Mesenchymal stem cell (in vitro differentiated cells and primary cell): ENCODE measurements around the gene DOCK6.

ENCODE experiments used
- DNase-seq: peaks from one replicate; pipeline ENCODE4 v3.0.0-alpha.2; 2013
- H2AFZ ChIP-seq: one replicate; pipeline ENCODE4 v1.6.1; 2013; ENCODE audit warnings: low read depth, mild to moderate bottlenecking, control low read depth, inconsistent platforms, low read length, moderate library complexity
- H2AK5ac ChIP-seq: 2 replicates; pipeline ENCODE4 v1.6.1; 2013; ENCODE audit warnings: low read length, moderate library complexity, mild to moderate bottlenecking, inconsistent platforms; ENCODE audit not compliant: severe bottlenecking
- H2BK120ac ChIP-seq: one replicate; pipeline ENCODE4 v1.6.1; 2013; ENCODE audit warnings: low read depth, mild to moderate bottlenecking, inconsistent platforms, low read length, moderate library complexity
- H2BK12ac ChIP-seq, 2 experiments: one replicate each; pipeline ENCODE4 v1.6.1; 2013; ENCODE audit warnings: inconsistent platforms in 2 of 2, low read length in 2 of 2, mild to moderate bottlenecking in 2 of 2, moderate library complexity in 2 of 2, control low read depth in 1 of 2
- H2BK15ac ChIP-seq: one replicate; pipeline ENCODE4 v1.6.1; 2013; ENCODE audit warnings: mild to moderate bottlenecking, low read depth, inconsistent platforms; ENCODE audit not compliant: poor library complexity, severe bottlenecking
- H2BK5ac ChIP-seq: 2 replicates; pipeline ENCODE4 v1.6.1; 2013; ENCODE audit warnings: low read depth, mild to moderate bottlenecking, low read length, control low read depth, inconsistent platforms; ENCODE audit not compliant: poor library complexity, severe bottlenecking
- H3K14ac ChIP-seq, 2 experiments: one replicate each; pipeline ENCODE4 v1.6.1; 2013; ENCODE audit warnings: inconsistent platforms in 2 of 2, low read length in 2 of 2, control low read depth in 1 of 2, mild to moderate bottlenecking in 1 of 2, moderate library complexity in 1 of 2
- H3K18ac ChIP-seq, 2 experiments: one replicate each; pipeline ENCODE4 v1.6.1; 2013; ENCODE audit warnings: inconsistent platforms in 2 of 2, low read length in 2 of 2, control low read depth in 1 of 2, low read depth in 1 of 2, mild to moderate bottlenecking in 1 of 2
- H3K23ac ChIP-seq, 2 experiments: one replicate each; pipeline ENCODE4 v1.6.1; 2013; ENCODE audit warnings: inconsistent platforms in 2 of 2, low read length in 2 of 2, mild to moderate bottlenecking in 2 of 2, moderate library complexity in 2 of 2, control low read depth in 1 of 2
- H3K27ac ChIP-seq: 2 replicates; pipeline ENCODE4 v1.5.1; 2013; ENCODE audit warnings: mild to moderate bottlenecking, moderate library complexity, low read length, control low read depth, inconsistent platforms; ENCODE audit not compliant: poor library complexity, severe bottlenecking
- H3K27me3 ChIP-seq, 2 experiments: 2 replicates each; pipeline versions ENCODE4 v1.6.1 to v1.7.0; 2013; ENCODE audit warnings: low read length in 2 of 2, mild to moderate bottlenecking in 2 of 2, moderate library complexity in 2 of 2, control low read depth in 1 of 2, inconsistent platforms in 1 of 2; ENCODE audit not compliant: control insufficient read depth in 1 of 2, insufficient read depth in 1 of 2
- H3K36me3 ChIP-seq, 2 experiments: 2 replicates each; pipeline versions ENCODE4 v1.6.1 to v1.7.0; 2013; ENCODE audit warnings: low read length in 2 of 2, control low read depth in 1 of 2, inconsistent platforms in 1 of 2, low read depth in 1 of 2, mild to moderate bottlenecking in 1 of 2; ENCODE audit not compliant: insufficient read depth in 2 of 2, control insufficient read depth in 1 of 2
- H3K4ac ChIP-seq, 2 experiments: one replicate each; pipeline ENCODE4 v1.6.1; 2013; ENCODE audit warnings: inconsistent platforms in 2 of 2, low read length in 2 of 2, mild to moderate bottlenecking in 2 of 2, moderate library complexity in 2 of 2, control low read depth in 1 of 2, low read depth in 1 of 2
- H3K4me1 ChIP-seq: 2 replicates; pipeline ENCODE4 v1.6.1; 2013; ENCODE audit warnings: low read depth, low read length, control low read depth; ENCODE audit not compliant: control insufficient read depth, insufficient read depth
- H3K4me2 ChIP-seq: 2 replicates; pipeline ENCODE4 v1.6.1; 2013; ENCODE audit warnings: low read length, mild to moderate bottlenecking, inconsistent platforms; ENCODE audit not compliant: poor library complexity, severe bottlenecking
- H3K4me3 ChIP-seq, 2 experiments: 2 replicates each; pipeline versions ENCODE4 v1.5.1 to v1.7.0; 2013; ENCODE audit warnings: low read length in 2 of 2, mild to moderate bottlenecking in 2 of 2, control low read depth in 1 of 2, low read depth in 1 of 2; ENCODE audit not compliant: insufficient read depth in 1 of 2
- H3K79me1 ChIP-seq: replicated peaks from 2 replicates; pipeline ENCODE4 v1.6.1; 2013; ENCODE audit warnings: mild to moderate bottlenecking, control low read depth, low read length, inconsistent platforms; ENCODE audit not compliant: poor library complexity, severe bottlenecking
- H3K9ac ChIP-seq: 2 replicates; pipeline ENCODE4 v1.7.0; 2013; ENCODE audit warnings: mild to moderate bottlenecking, low read length, moderate library complexity
- H3K9me3 ChIP-seq: 2 replicates; pipeline ENCODE4 v1.7.0; 2013; ENCODE audit warnings: mild to moderate bottlenecking, low read length; ENCODE audit not compliant: control insufficient read depth
- H4K8ac ChIP-seq: one replicate; pipeline ENCODE4 v1.6.1; 2013; ENCODE audit warnings: inconsistent platforms, mild to moderate bottlenecking, low read length, moderate library complexity
- H4K91ac ChIP-seq: one replicate; pipeline ENCODE4 v1.6.1; 2013; ENCODE audit warnings: mild to moderate bottlenecking, low read length, inconsistent platforms
- WGBS: methylation state at CpG from one replicate; pipeline ENCODE4 v1.1.7; 2013; ENCODE audit warnings: mixed read lengths; 5-methylcytosine and 5-hydroxymethylcytosine counted together

The DOCK6 gene

GRCh38 chr19:11279505-11280236 is 17.3 kb upstream of the DOCK6 start:
- Histone ChIP-seq H2AK5ac (no peak overlapping the region), H2BK12ac (no peak overlapping the region), H3K18ac (no peak overlapping the region), H3K9ac (no peak overlapping the region), H4K8ac (no peak overlapping the region), H2BK5ac (no peak overlapping the region), H3K27ac (no peak overlapping the region), H3K9me3 (no peaks in the 10 kb centered on the region), H3K4me3 (no peak overlapping the region), H3K14ac (no peak overlapping the region), H3K4me1 (no peaks in the 10 kb centered on the region), H3K4ac (peak overlapping the region in 1 of 2 experiments; percentile 93), H2AFZ (no peak overlapping the region), H3K36me3 (no peaks in the 10 kb centered on the region), H3K79me1 (no peaks in the 10 kb centered on the region), H2BK120ac (no peak overlapping the region), H3K4me2 (no peak overlapping the region), H3K23ac (no peak overlapping the region), H3K27me3 (peaks cover 4 to 19% of the 10 kb centered on the region in 2 experiments), H2BK15ac (no peak overlapping the region), H4K91ac (no peak overlapping the region)
- DNase-seq: no peak
- WGBS: 94% methylated on average over 5 of the region's 5 CpGs

- no peak overlapping the region for H2BK5ac ChIP-seq
- H2AFZ ChIP-seq: no peak overlapping the region
- 68% methylated on average over 4 of the region's 6 CpGs for WGBS
- no peak overlapping the region for H3K14ac ChIP-seq
- H3K27ac ChIP-seq: no peak overlapping the region
- H3K36me3 ChIP-seq: no peaks in the 10 kb centered on the region
- no peaks in the 10 kb centered on the region for H3K79me1 ChIP-seq
- H3K4me2 ChIP-seq: no peak overlapping the region
- no peak overlapping the region for H2BK12ac ChIP-seq
- no peak overlapping the region for H2BK120ac ChIP-seq
- no peak overlapping the region for H3K9ac ChIP-seq
- H3K9me3 ChIP-seq: no peaks in the 10 kb centered on the region
- no peak overlapping the region for H4K8ac ChIP-seq
- H3K4me3 ChIP-seq: no peak overlapping the region
- H3K23ac ChIP-seq: no peak overlapping the region
- peak; percentile 18 for DNase-seq
- H2AK5ac ChIP-seq: no peak overlapping the region
- no peak overlapping the region for H2BK15ac ChIP-seq
- H4K91ac ChIP-seq: no peak overlapping the region
- H3K4ac ChIP-seq: no peak overlapping the region
- peaks cover 4 to 23% of the 10 kb centered on the region in 2 experiments for H3K27me3 ChIP-seq
- H3K4me1 ChIP-seq: no peaks in the 10 kb centered on the region
- no peak overlapping the region for H3K18ac ChIP-seq
These were observed 16.3 kb upstream of the DOCK6 start for GRCh38 chr19:11278670-11279069.

DNA sequence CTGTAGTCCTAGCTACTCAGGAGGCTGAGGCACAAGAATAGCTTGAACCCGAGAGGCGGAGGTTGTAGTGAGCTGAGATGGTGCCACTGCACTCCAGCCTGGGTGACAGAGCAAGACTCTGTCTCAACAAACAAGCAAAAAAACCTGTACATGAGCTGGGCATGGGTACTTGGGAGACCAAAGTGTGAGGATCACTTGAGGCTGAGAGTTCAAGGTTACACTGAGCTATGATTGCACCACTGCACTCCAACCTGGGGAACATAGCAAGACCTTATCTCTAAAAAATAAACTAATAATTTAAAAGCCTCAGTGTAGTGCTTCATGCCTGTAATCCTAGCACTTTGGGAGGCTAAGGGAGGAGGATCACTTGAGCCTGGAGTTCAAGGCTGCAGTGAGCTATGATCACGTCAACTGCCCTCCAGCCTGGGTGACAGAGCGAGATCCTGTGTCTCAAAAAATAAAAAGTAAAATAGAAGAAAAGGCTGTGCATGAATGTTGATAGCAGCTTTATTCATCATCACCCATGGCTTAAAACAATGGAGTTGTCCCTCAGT is 12.3 kb upstream of the DOCK6 start:
- no peak overlapping the region for H2BK12ac ChIP-seq
- no peaks in the 10 kb centered on the region for H3K36me3 ChIP-seq
- no peak overlapping the region for H3K9ac ChIP-seq
- no peak overlapping the region for H3K23ac ChIP-seq
- H2BK5ac ChIP-seq: no peak overlapping the region
- DNase-seq: no peak
- no peak overlapping the region for H2AFZ ChIP-seq
- peaks cover under 1 to 16% of the 10 kb centered on the region in 2 experiments for H3K27me3 ChIP-seq
- H4K91ac ChIP-seq: no peak overlapping the region
- H3K18ac ChIP-seq: no peak overlapping the region
- no peak overlapping the region for H3K4me2 ChIP-seq
- no peaks in the 10 kb centered on the region for H3K4me1 ChIP-seq
- H3K79me1 ChIP-seq: no peaks in the 10 kb centered on the region
- H2BK15ac ChIP-seq: no peak overlapping the region
- no peak overlapping the region for H3K27ac ChIP-seq
- H3K4me3 ChIP-seq: no peak overlapping the region
- no peaks in the 10 kb centered on the region for H3K9me3 ChIP-seq
- 70% methylated on average over 4 of the region's 4 CpGs for WGBS
- no peak overlapping the region for H3K4ac ChIP-seq
- no peak overlapping the region for H4K8ac ChIP-seq
- H2BK120ac ChIP-seq: no peak overlapping the region
- no peak overlapping the region for H2AK5ac ChIP-seq
- no peak overlapping the region for H3K14ac ChIP-seq

GRCh38 chr19:11273989-11274388 is 11.7 kb upstream of the DOCK6 start:
- H3K4me3 ChIP-seq: no peak overlapping the region
- no peak overlapping the region for H2BK5ac ChIP-seq
- H3K14ac ChIP-seq: no peak overlapping the region
- H3K4me1 ChIP-seq: no peaks in the 10 kb centered on the region
- no peak overlapping the region for H4K8ac ChIP-seq
- no peak for DNase-seq
- no peak overlapping the region for H2AFZ ChIP-seq
- peaks cover 0 to 14% of the 10 kb centered on the region in 2 experiments for H3K27me3 ChIP-seq
- H3K23ac ChIP-seq: no peak overlapping the region
- H3K27ac ChIP-seq: no peak overlapping the region
- no peak overlapping the region for H3K4me2 ChIP-seq
- H2BK12ac ChIP-seq: no peak overlapping the region
- no peak overlapping the region for H3K4ac ChIP-seq
- no peak overlapping the region for H2AK5ac ChIP-seq
- no peak overlapping the region for H2BK120ac ChIP-seq
- H3K79me1 ChIP-seq: no peaks in the 10 kb centered on the region
- WGBS: 84% methylated on average over 4 of the region's 5 CpGs
- H3K9ac ChIP-seq: no peak overlapping the region
- H3K9me3 ChIP-seq: no peaks in the 10 kb centered on the region
- no peak overlapping the region for H2BK15ac ChIP-seq
- no peak overlapping the region for H4K91ac ChIP-seq
- H3K18ac ChIP-seq: no peak overlapping the region
- H3K36me3 ChIP-seq: no peaks in the 10 kb centered on the region
